HepG2 (cell line): ENCODE results near the gene IGFBP6. TPM values are rescaled to one million over a fixed set of nuclear protein-coding genes. Genes with fewer than 3 reads are reported as not detected.

Source experiments
- ASH2L ChIP-seq: fragments of 300-600, 200-600 bp; sonication (generic); IDR thresholded peaks from 2 replicates; pipeline ENCODE4 v1.7.0; 2017; ENCODE audit warnings: low read depth, mild to moderate bottlenecking, moderate library complexity, mixed read lengths, low read length; ENCODE audit not compliant: insufficient read length
- ATAD3A ChIP-seq: sonication (generic); formaldehyde crosslinking; IDR thresholded peaks from 2 replicates; pipeline ENCODE4 v1.4.0; 2020; ENCODE audit warnings: missing genetic modification reagents
- HOXA9 ChIP-seq: sonication (generic); formaldehyde crosslinking; IDR thresholded peaks from 2 replicates; pipeline ENCODE4 v1.8.1; 2022; ENCODE audit warnings: missing genetic modification reagents, mild to moderate bottlenecking, moderate library complexity, borderline replicate concordance
- IRX3 ChIP-seq: sonication (generic); formaldehyde crosslinking; IDR thresholded peaks from 2 replicates; pipeline ENCODE4 v1.8.1; 2023; ENCODE audit warnings: mild to moderate bottlenecking, low read depth, missing genetic modification reagents, borderline replicate concordance
- KIAA2018 ChIP-seq: sonication (generic); formaldehyde crosslinking; IDR thresholded peaks from 2 replicates; pipeline ENCODE4 v1.5.0; 2020; ENCODE audit warnings: mild to moderate bottlenecking, missing genetic modification reagents, borderline replicate concordance
- KLF6 ChIP-seq: IDR thresholded peaks from 2 replicates; pipeline ENCODE4 v1.8.0; 2016; ENCODE audit warnings: missing biosample characterization, missing genetic modification reagents
- MEIS2 ChIP-seq: sonication (generic); formaldehyde crosslinking; IDR thresholded peaks from 2 replicates; pipeline ENCODE4 v1.9.0; 2021; ENCODE audit warnings: mild to moderate bottlenecking, missing genetic modification reagents
- MYC ChIP-seq: sonication (generic); formaldehyde crosslinking; IDR thresholded peaks from 2 replicates; pipeline ENCODE4 v1.9.0; 2021; ENCODE audit warnings: missing genetic modification reagents, borderline replicate concordance
- ZNF235 ChIP-seq: sonication (generic); formaldehyde crosslinking; IDR thresholded peaks from 2 replicates; pipeline ENCODE4 v1.8.1; 2023; ENCODE audit warnings: mild to moderate bottlenecking, missing genetic modification reagents, borderline replicate concordance
- ZNF883 ChIP-seq: sonication (generic); formaldehyde crosslinking; IDR thresholded peaks from 2 replicates; pipeline ENCODE4 v1.5.1; 2020; ENCODE audit warnings: mild to moderate bottlenecking, missing genetic modification reagents; ENCODE audit errors: not compliant biosample characterization
- polyA plus RNA-seq, 8 experiments: library from polyadenylated mRNA; depleted of rRNA in 3 of 8; stranded (reverse) in 7 of 8; unstranded in 1 of 8; fragments of >200 nt; fragmentation: Illumina TruSeq in 4 of 8; extraction: Trizol in 4 of 8; gene quantifications; 2 replicates each; pipeline versions ENCODE4 v1.2.1 to v1.2.3, GENCODE V29; 2011 to 2016; ENCODE audit warnings: low read depth in 4 of 8, missing spikeins in 1 of 8, mixed read lengths in 1 of 8; ENCODE audit not compliant: insufficient read depth in 1 of 8
- total RNA-seq, 5 experiments: library from RNA; depleted of rRNA; stranded (reverse); fragments of >200 nt; fragmentation: Illumina TruSeq; extraction: Trizol; gene quantifications; 2 replicates each; pipeline ENCODE4 v1.2.3, GENCODE V29; 2016; ENCODE audit warnings: low read depth in 1 of 5
- TF ChIP-seq, protein P1 (sequence below): IDR thresholded peaks from 2 replicates; pipeline ENCODE4 v1.6.1; 2016; ENCODE audit warnings: low read depth, missing genetic modification reagents, missing compliant biosample characterization
- TF ChIP-seq, protein P2 (sequence below): sonication (generic); formaldehyde crosslinking; IDR thresholded peaks from 2 replicates; pipeline ENCODE4 v1.4.0; 2020; ENCODE audit warnings: missing genetic modification reagents
- TF ChIP-seq, protein P3 (sequence below): sonication (generic); formaldehyde crosslinking; IDR thresholded peaks from 2 replicates; pipeline ENCODE4 v1.4.0; 2020; ENCODE audit warnings: missing genetic modification reagents

Gene IGFBP6
- total and polyA plus RNA-seq, 2 of the 13 experiments (the other 11 are each of a cell fraction or from before 2014, with no cell fraction given), result 3.9 to 25.2 TPM

GRCh38 chr12:53049571-53050318, 47.7 kb upstream of the IGFBP6 start, which contains the start of gene TNS2 (continued):
- no peak for TF ChIP-seq KIAA2018 (CRISPR knock-in tag)
- TF ChIP-seq, protein P1, sequence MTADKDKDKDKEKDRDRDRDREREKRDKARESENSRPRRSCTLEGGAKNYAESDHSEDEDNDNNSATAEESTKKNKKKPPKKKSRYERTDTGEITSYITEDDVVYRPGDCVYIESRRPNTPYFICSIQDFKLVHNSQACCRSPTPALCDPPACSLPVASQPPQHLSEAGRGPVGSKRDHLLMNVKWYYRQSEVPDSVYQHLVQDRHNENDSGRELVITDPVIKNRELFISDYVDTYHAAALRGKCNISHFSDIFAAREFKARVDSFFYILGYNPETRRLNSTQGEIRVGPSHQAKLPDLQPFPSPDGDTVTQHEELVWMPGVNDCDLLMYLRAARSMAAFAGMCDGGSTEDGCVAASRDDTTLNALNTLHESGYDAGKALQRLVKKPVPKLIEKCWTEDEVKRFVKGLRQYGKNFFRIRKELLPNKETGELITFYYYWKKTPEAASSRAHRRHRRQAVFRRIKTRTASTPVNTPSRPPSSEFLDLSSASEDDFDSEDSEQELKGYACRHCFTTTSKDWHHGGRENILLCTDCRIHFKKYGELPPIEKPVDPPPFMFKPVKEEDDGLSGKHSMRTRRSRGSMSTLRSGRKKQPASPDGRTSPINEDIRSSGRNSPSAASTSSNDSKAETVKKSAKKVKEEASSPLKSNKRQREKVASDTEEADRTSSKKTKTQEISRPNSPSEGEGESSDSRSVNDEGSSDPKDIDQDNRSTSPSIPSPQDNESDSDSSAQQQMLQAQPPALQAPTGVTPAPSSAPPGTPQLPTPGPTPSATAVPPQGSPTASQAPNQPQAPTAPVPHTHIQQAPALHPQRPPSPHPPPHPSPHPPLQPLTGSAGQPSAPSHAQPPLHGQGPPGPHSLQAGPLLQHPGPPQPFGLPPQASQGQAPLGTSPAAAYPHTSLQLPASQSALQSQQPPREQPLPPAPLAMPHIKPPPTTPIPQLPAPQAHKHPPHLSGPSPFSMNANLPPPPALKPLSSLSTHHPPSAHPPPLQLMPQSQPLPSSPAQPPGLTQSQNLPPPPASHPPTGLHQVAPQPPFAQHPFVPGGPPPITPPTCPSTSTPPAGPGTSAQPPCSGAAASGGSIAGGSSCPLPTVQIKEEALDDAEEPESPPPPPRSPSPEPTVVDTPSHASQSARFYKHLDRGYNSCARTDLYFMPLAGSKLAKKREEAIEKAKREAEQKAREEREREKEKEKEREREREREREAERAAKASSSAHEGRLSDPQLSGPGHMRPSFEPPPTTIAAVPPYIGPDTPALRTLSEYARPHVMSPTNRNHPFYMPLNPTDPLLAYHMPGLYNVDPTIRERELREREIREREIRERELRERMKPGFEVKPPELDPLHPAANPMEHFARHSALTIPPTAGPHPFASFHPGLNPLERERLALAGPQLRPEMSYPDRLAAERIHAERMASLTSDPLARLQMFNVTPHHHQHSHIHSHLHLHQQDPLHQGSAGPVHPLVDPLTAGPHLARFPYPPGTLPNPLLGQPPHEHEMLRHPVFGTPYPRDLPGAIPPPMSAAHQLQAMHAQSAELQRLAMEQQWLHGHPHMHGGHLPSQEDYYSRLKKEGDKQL (CRISPR knock-in tag), result no peak
- TF ChIP-seq, protein P2, sequence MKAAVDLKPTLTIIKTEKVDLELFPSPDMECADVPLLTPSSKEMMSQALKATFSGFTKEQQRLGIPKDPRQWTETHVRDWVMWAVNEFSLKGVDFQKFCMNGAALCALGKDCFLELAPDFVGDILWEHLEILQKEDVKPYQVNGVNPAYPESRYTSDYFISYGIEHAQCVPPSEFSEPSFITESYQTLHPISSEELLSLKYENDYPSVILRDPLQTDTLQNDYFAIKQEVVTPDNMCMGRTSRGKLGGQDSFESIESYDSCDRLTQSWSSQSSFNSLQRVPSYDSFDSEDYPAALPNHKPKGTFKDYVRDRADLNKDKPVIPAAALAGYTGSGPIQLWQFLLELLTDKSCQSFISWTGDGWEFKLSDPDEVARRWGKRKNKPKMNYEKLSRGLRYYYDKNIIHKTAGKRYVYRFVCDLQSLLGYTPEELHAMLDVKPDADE (CRISPR knock-in tag), result no peak
- TF ChIP-seq KLF6 (CRISPR knock-in tag), result no peak
- no peak for TF ChIP-seq HOXA9 (CRISPR knock-in tag)
- TF ChIP-seq MEIS2 (CRISPR knock-in tag), result peak; percentile 53; the same call in 1 of the 2 replicates
- TF ChIP-seq ASH2L, result peak; percentile 30
- no peak for TF ChIP-seq ZNF883
- peak; percentile 38; the same call in 1 of the 2 replicates for TF ChIP-seq ZNF235
- no peak for TF ChIP-seq IRX3 (CRISPR knock-in tag)
- TF ChIP-seq MYC (CRISPR knock-in tag), result no peak; the same call in 1 of the 2 replicates
- TF ChIP-seq ATAD3A (CRISPR knock-in tag), result no peak
- TF ChIP-seq, protein P3, sequence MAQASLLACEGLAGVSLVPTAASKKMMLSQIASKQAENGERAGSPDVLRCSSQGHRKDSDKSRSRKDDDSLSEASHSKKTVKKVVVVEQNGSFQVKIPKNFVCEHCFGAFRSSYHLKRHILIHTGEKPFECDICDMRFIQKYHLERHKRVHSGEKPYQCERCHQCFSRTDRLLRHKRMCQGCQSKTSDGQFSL (CRISPR knock-in tag), result peak; percentile 86; the same call in 1 of the 2 replicates
